Loucy (cell line): ENCODE measurements around the gene ATG7.

Experiments used
- CTCF ChIP-seq: fragments of 200-600 bp; sonication (generic); conservative IDR thresholded peaks from 2 replicates; pipeline ENCODE4 v1.5.1; 2014; ENCODE audit warnings: mild to moderate bottlenecking, antibody characterized with exemption, low read length
- EZH2phosphoT487 ChIP-seq: fragments of 200-600 bp; IDR thresholded peaks from 2 replicates; pipeline ENCODE4 v1.6.1; 2018; ENCODE audit warnings: antibody characterized with exemption, mild to moderate bottlenecking, moderate library complexity, borderline replicate concordance

- 0 out of 2 replicates have a peak, but pooled peaks have one; percentile 10 for TF ChIP-seq CTCF
- no peak for TF ChIP-seq EZH2phosphoT487
These were observed 294.7 kb downstream of the ATG7 start for GRCh38 chr3:11566916-11567315.
